K562 (cell line): ENCODE data around the gene FRRS1L. TPM values are rescaled to one million over a fixed set of nuclear protein-coding genes. Genes with fewer than 3 reads are reported as not detected.
A peak's percentile ranks its signal among the peaks of the same experiment; 100 is the strongest.

Experiments
- DACH1 ChIP-seq: fragments of 450-650 bp; IDR thresholded peaks from 2 replicates; pipeline ENCODE4 v1.6.1; 2018; ENCODE audit not compliant: partially characterized antibody
- HMG20A ChIP-seq: fragments of 450-650 bp; formaldehyde crosslinking; conservative IDR thresholded peaks from 2 replicates; pipeline ENCODE4 v1.4.0; 2020; ENCODE audit warnings: mild to moderate bottlenecking, mixed read lengths
- HNRNPK ChIP-seq: fragments of 200-400 bp; formaldehyde crosslinking; IDR thresholded peaks from one replicate; pipeline ENCODE4 v1.6.1; 2018; ENCODE audit warnings: mild to moderate bottlenecking, low read depth, low read length; ENCODE audit not compliant: poor library complexity, severe bottlenecking
- HSF4 ChIP-seq: fragments of 250-450 bp; sonication (Bioruptor Pico); IDR thresholded peaks from 2 replicates; pipeline ENCODE4 v2.1.2; 2022; ENCODE audit warnings: mild to moderate bottlenecking, moderate library complexity, borderline replicate concordance
- IRF2 ChIP-seq: sonication (generic); formaldehyde crosslinking; IDR thresholded peaks from 2 replicates; pipeline ENCODE4 v1.8.1; 2022; ENCODE audit warnings: mild to moderate bottlenecking, missing genetic modification reagents
- KAT2B ChIP-seq: IDR thresholded peaks from one replicate; pipeline ENCODE4 v1.6.1; 2012; ENCODE audit warnings: low read depth, mild to moderate bottlenecking, control low read depth, inconsistent platforms, low read length, moderate library complexity
- KLF13 ChIP-seq: fragments of 450-650 bp; IDR thresholded peaks from 2 replicates; pipeline ENCODE4 v1.6.1; 2016; ENCODE audit warnings: missing genetic modification characterization, low read depth, mild to moderate bottlenecking, missing compliant biosample characterization, moderate library complexity, borderline replicate concordance
- LEF1 ChIP-seq: fragments of 450-650 bp; IDR thresholded peaks from 2 replicates; pipeline ENCODE4 v1.6.1; 2016; ENCODE audit warnings: mild to moderate bottlenecking
- MBD2 ChIP-seq: sonication (generic); IDR thresholded peaks from 2 replicates; pipeline ENCODE4 v1.6.1; 2016; ENCODE audit warnings: low read depth, borderline replicate concordance
- PTBP1 ChIP-seq: fragments of 200-400 bp; formaldehyde crosslinking; IDR thresholded peaks from 2 replicates; pipeline ENCODE4 v1.6.1; 2017; ENCODE audit warnings: low read depth, low read length
- PTRF ChIP-seq: fragments of 450-650 bp; IDR thresholded peaks from 2 replicates; pipeline ENCODE4 v1.6.1; 2016; ENCODE audit warnings: mild to moderate bottlenecking, missing genetic modification characterization, missing compliant biosample characterization
- RB1 ChIP-seq: fragments of 450-650 bp; IDR thresholded peaks from 2 replicates; pipeline ENCODE4 v1.6.1; 2017; ENCODE audit warnings: low read depth, mild to moderate bottlenecking
- SAFB ChIP-seq: fragments of 200-400 bp; formaldehyde crosslinking; IDR thresholded peaks from 2 replicates; pipeline ENCODE4 v1.6.1; 2017; ENCODE audit warnings: low read depth, low read length, borderline replicate concordance
- TAF9B ChIP-seq: fragments of 450-650 bp; IDR thresholded peaks from 2 replicates; pipeline ENCODE4 v1.6.1; 2018; ENCODE audit warnings: mild to moderate bottlenecking; ENCODE audit not compliant: partially characterized antibody
- TCF7 ChIP-seq: sonication (generic); IDR thresholded peaks from 2 replicates; pipeline ENCODE4 v1.6.1; 2016; ENCODE audit warnings: antibody characterized with exemption, borderline replicate concordance
- YY1 ChIP-seq, 3 experiments: IDR thresholded peaks; 2 replicates each; pipeline ENCODE4 v1.6.1; 2011; ENCODE audit warnings: low read length in 2 of 3, mild to moderate bottlenecking in 2 of 3, moderate library complexity in 2 of 3, borderline replicate concordance in 1 of 3, control low read depth in 1 of 3, low read depth in 1 of 3; ENCODE audit not compliant: insufficient read depth in 3 of 3, insufficient replicate concordance in 2 of 3, control insufficient read depth in 1 of 3, insufficient read length in 1 of 3; ENCODE audit errors: extremely low read depth in 1 of 3
- ZNF224 ChIP-seq: sonication (generic); formaldehyde crosslinking; IDR thresholded peaks from 2 replicates; pipeline ENCODE4 v1.8.0; 2022; ENCODE audit warnings: mild to moderate bottlenecking, missing genetic modification reagents
- ZNF699 ChIP-seq: fragments of 250-450 bp; sonication (Bioruptor Pico); IDR thresholded peaks from 2 replicates; pipeline ENCODE4 v1.8.0; 2021; ENCODE audit warnings: mild to moderate bottlenecking, moderate library complexity; ENCODE audit not compliant: insufficient replicate concordance
- ZNF830 ChIP-seq: fragments of 250-450 bp; sonication (Bioruptor Pico); IDR thresholded peaks from 2 replicates; pipeline ENCODE4 v1.5.0; 2021; ENCODE audit warnings: mild to moderate bottlenecking
- polyA plus RNA-seq, 8 experiments: library from polyadenylated mRNA; depleted of rRNA in 4 of 8; stranded (reverse) in 5 of 8; unstranded in 3 of 8; fragments of >200 nt; fragmentation: Nextera tagmentation in 2 of 8; fragmentation: Illumina TruSeq in 1 of 8; extraction: Ambion mirVana in 2 of 8; extraction: Trizol in 1 of 8; gene quantifications; 2 replicates each; pipeline versions ENCODE4 v1.2.1 to v1.2.3, GENCODE V29; 2011 to 2014; ENCODE audit warnings: inconsistent platforms in 1 of 8, missing spikeins in 1 of 8
- total RNA-seq, 7 experiments: library from RNA; depleted of rRNA in 6 of 7; stranded (reverse); fragments of >200 nt in 6 of 7; fragmentation: Illumina TruSeq in 2 of 7; extraction: Trizol in 2 of 7; gene quantifications; 2 replicates each; pipeline versions ENCODE4 v1.2.1 to v1.2.3, GENCODE V29; 2011 to 2021; ENCODE audit warnings: low replicate concordance in 1 of 7
- TF ChIP-seq, protein P1 (sequence below), 2 experiments: fragments of 200-800 bp in 1 of 2; sonication (Bioruptor generic) in 1 of 2; sonication (generic) in 1 of 2; formaldehyde crosslinking in 1 of 2; IDR thresholded peaks in 1 of 2; conservative IDR thresholded peaks in 1 of 2; 2 replicates each; pipeline versions ENCODE4 v1.5.0 to v1.6.1; 2016 to 2020; ENCODE audit warnings: missing compliant biosample characterization in 1 of 2, missing genetic modification characterization in 1 of 2, missing genetic modification reagents in 1 of 2
- TF ChIP-seq, protein P2 (sequence below): fragments of 250-450 bp; sonication (Bioruptor Pico); IDR thresholded peaks from 2 replicates; pipeline ENCODE4 v1.4.0; 2020; ENCODE audit warnings: mild to moderate bottlenecking, moderate library complexity
- TF ChIP-seq, protein P3 (sequence below): fragments of 250-450 bp; sonication (Bioruptor Pico); IDR thresholded peaks from 2 replicates; pipeline ENCODE4 v1.8.0; 2021; ENCODE audit warnings: borderline replicate concordance, mild to moderate bottlenecking, moderate library complexity; ENCODE audit not compliant: poor library complexity, severe bottlenecking
- TF ChIP-seq, protein P4 (sequence below): sonication (generic); formaldehyde crosslinking; IDR thresholded peaks from 2 replicates; pipeline ENCODE4 v1.8.1; 2022; ENCODE audit warnings: missing genetic modification reagents

Gene FRRS1L
- total and polyA plus RNA-seq, 9 of the 15 experiments (the other 6 are each of a cell fraction or from before 2014, with no cell fraction given) = under 0.01 to 0.04 (median 0.03) TPM; not detected in 5

DNA sequence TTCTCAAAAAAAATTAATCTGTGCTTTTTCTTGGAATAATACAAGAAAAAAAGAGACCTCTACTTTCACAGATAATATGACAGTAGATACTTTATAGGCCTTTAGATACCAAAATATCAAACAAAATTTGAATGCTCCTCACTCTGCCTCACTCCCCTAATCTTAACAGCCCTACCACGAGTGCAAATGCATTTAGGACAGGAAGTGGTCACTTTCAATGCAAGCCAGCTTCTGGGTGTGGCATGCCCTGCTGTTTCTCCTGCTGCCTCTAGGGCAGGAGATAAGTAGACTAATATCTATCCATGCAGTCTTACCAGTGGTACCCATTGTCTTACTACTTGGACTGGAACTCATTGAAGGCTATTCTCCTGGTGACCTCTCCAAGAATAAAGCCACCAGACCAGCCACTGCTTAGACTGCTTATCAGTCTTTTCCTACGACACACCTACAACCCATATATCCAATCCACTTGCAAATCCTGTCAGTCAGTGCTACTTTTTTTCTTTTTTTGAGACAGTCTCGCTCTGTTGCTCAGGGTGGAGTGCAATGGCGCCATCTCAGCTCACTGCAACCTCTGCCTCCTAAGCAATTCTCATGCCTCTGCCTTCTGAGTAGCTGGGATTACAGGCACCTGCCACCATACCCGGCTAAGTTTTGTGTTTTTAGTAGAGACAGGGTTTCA is 23.0 kb downstream of the FRRS1L start (continued):
- TF ChIP-seq, protein P1, sequence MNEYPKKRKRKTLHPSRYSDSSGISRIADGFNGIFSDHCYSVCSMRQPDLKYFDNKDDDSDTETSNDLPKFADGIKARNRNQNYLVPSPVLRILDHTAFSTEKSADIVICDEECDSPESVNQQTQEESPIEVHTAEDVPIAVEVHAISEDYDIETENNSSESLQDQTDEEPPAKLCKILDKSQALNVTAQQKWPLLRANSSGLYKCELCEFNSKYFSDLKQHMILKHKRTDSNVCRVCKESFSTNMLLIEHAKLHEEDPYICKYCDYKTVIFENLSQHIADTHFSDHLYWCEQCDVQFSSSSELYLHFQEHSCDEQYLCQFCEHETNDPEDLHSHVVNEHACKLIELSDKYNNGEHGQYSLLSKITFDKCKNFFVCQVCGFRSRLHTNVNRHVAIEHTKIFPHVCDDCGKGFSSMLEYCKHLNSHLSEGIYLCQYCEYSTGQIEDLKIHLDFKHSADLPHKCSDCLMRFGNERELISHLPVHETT (CRISPR knock-in tag; conservative IDR thresholded peaks at IDR 0.05 in 1 of 2, IDR thresholded peaks at IDR 0.05 in 1 of 2) = no peak
- no peak for TF ChIP-seq ZNF830 (CRISPR knock-in tag)
- TF ChIP-seq HMG20A (CRISPR knock-in tag) = no peak
- TF ChIP-seq PTRF (tag) = no peak
- TF ChIP-seq LEF1 = peak; percentile 60
- no peak for TF ChIP-seq SAFB
- no peak for TF ChIP-seq HNRNPK
- TF ChIP-seq, protein P2, sequence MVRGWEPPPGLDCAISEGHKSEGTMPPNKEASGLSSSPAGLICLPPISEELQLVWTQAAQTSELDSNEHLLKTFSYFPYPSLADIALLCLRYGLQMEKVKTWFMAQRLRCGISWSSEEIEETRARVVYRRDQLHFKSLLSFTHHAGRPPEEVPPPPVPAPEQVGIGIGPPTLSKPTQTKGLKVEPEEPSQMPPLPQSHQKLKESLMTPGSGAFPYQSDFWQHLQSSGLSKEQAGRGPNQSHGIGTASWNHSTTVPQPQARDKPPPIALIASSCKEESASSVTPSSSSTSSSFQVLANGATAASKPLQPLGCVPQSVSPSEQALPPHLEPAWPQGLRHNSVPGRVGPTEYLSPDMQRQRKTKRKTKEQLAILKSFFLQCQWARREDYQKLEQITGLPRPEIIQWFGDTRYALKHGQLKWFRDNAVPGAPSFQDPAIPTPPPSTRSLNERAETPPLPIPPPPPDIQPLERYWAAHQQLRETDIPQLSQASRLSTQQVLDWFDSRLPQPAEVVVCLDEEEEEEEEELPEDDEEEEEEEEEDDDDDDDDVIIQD (CRISPR knock-in tag) = no peak
- TF ChIP-seq PTBP1 = no peak
- peak; percentile 25 for TF ChIP-seq DACH1
- TF ChIP-seq KLF13 (tag) = no peak
- no peak; the same call in 1 of the 2 replicates for TF ChIP-seq MBD2
- TF ChIP-seq, protein P3, sequence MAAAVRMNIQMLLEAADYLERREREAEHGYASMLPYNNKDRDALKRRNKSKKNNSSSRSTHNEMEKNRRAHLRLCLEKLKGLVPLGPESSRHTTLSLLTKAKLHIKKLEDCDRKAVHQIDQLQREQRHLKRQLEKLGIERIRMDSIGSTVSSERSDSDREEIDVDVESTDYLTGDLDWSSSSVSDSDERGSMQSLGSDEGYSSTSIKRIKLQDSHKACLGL (CRISPR knock-in tag) = no peak
- no peak for TF ChIP-seq TCF7
- peak in 1 of 3 experiments; percentile 22 for TF ChIP-seq YY1 (IDR thresholded peaks at IDR 0.05; ENCODE audit: borderline replicate concordance in 1 of 3, control insufficient read depth in 1 of 3, extremely low read depth in 1 of 3, insufficient read depth in 3 of 3, insufficient read length in 1 of 3, insufficient replicate concordance in 2 of 3, low read depth in 1 of 3, low read length in 2 of 3)
- no peak for TF ChIP-seq TAF9B
- TF ChIP-seq, protein P4, sequence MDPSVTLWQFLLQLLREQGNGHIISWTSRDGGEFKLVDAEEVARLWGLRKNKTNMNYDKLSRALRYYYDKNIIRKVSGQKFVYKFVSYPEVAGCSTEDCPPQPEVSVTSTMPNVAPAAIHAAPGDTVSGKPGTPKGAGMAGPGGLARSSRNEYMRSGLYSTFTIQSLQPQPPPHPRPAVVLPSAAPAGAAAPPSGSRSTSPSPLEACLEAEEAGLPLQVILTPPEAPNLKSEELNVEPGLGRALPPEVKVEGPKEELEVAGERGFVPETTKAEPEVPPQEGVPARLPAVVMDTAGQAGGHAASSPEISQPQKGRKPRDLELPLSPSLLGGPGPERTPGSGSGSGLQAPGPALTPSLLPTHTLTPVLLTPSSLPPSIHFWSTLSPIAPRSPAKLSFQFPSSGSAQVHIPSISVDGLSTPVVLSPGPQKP (CRISPR knock-in tag) = no peak
- TF ChIP-seq KAT2B = no peak
- TF ChIP-seq RB1 = no peak
- no peak for TF ChIP-seq ZNF699
- TF ChIP-seq ZNF224 (CRISPR knock-in tag) = no peak
- no peak for TF ChIP-seq IRF2 (CRISPR knock-in tag)
- no peak for TF ChIP-seq HSF4 (CRISPR knock-in tag)
